HG03025 (cell line): Measurements from ENCODE around the gene WIPF3.

Experiments
- ATAC-seq: cut with Tn5 transposase; IDR thresholded peaks from one replicate; pipeline ENCODE4 v1.9.1; 2021; ENCODE audit warnings: mild to moderate bottlenecking, moderate library complexity; ENCODE audit not compliant: unreplicated experiment, low FRiP score

WIPF3 gene

DNA sequence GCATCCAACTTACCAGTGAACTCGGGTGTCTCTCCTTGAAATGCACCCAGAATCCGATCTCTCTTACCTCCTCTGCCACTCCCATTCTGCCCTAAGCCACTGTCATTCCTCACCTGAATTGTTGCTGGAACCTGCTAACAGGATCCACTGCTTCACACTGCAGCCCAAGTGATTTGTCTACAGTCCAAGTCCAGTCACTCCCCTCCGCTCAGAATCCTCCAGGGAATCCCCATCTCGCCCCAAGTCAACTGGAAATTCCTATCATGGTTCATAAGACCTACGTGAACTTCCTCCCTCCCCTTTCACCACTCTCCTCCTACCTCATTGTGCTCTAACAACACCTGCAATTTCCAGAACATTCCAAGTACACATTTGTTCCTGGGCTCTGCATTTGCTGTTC, 92.0 kb downstream of the WIPF3 start:
- no peak for ATAC-seq

DNA sequence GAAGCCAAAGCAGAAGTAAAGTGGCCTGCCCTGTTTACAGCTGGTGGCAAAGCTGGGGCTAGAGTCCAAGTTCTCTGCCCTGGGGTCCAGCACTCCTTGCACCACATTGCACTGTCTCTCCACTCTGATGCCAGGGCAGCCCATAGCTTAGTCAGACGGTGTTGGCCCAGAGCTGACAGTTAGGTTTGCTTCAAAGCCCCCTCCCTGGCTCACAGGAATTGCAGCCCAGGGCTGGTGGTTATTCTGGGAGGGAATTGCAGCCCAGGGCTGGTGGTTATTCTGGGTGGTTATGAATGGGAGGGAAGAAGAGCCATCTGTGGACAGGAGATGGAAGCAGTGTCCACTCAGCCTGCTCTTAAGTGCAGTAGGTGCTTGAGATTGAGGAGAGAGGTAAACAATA, 94.4 kb downstream of the WIPF3 start:
- no peak for ATAC-seq

DNA sequence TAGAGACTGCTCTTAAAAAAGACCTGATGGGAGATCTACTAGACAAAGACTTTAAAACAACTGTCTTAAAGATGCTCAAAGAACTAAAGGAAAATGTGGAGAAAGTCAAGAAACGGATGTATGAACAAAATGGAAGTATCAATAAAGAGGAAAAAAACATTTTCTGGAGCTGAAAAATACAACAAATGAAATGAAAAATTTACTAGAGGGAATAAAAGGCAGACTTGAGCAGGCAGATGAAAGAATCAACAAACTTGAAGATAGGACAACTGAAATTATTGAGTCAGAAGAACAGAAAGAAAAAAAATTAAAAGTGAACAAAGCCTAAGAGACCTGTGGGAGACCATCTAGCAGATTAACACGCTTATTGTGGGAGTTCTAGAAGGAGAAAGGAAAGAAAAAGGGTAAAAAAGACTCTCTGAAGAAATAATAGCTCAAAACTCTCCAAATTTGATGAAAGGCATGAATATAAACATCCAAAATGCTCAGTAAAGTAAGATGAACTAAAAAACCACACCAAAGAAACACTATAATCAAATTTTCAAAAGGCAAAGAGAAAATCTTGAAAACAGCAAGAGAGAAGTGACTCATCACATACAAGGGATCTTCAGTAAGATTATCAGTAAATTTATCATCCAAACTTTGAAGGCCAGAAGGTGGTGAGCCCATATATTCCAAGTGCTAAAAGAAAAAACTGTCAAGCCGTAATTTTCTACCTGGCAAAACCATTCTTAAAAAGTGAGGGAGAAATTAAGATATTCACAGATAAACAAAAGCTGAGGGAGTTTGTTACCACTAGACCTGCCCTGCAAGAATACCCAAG, 100.1 kb downstream of the WIPF3 start:
- ATAC-seq: no peak

DNA sequence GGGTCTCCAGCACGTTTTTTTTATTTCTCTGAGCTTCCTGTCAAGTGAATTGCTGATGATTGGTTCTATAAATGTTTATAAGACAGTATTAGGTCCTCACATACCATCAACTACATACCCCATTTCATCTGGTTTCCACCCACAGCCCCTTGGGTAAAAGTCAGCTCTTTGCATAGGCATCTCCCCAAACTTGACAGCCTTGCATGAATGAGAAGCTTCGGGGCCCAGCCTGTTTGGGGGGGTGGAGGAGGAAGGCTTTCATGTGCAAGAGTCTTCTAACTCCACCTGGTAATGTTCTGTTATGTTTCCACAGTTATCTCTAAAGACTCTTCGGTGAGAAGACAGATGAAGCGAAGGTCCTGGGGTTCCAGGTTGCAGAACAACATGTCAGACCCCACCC, 107.9 kb downstream of the WIPF3 start:
- no peak for ATAC-seq

DNA sequence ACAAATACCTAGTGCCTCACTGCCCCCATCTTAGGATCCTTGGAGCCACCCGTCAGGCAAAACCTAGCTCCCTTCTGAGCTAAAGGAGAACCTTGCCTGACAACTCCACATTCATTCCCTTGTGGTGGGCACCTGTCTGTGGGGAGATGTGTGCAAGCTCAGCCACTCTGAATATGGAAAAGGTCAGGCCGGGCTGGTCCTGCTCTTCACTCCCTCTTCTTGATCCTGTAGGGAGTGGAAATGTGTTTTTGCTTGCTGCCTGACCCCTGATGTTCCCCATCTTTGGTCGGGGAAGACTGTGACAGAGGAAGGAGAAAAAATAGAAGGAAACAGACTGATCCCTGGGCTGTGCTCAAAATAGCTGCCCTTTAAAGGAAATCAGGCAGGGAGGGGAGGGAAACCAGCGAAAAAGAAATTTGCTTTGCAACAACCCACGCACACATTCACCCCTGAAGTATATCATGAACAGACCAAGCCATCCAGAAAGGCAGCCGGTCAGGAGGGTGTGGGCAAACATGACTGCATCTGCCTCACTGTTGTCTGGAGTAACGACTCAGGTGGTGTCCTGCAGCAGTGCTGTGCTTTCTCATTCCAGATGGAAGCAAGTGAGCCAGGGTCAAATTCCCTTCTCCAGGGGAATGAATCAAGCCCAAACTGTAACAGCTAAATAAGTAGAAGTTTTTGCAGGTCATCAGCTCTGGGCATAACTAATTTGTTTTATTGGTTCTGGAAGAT, 109.3 kb downstream of the WIPF3 start:
- ATAC-seq: no peak

DNA sequence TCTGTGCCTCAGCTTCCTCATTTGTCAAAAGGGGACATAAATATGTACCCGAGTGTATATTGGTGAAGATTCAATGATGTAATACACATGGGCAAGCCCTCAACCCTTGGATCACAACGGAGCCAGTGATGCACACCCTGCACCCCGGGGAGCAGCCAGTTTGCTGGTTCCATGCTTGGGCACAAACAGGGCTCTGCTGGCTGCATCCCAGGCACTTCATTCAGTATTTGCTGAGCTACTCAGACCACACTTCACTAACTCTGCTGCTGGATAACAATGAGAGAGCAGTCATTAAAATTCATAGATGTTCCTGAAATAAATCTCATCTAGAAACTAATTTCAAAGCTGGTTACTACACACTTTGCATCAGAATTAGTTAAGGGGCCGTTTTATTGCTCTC, 111.3 kb downstream of the WIPF3 start:
- no peak for ATAC-seq

DNA sequence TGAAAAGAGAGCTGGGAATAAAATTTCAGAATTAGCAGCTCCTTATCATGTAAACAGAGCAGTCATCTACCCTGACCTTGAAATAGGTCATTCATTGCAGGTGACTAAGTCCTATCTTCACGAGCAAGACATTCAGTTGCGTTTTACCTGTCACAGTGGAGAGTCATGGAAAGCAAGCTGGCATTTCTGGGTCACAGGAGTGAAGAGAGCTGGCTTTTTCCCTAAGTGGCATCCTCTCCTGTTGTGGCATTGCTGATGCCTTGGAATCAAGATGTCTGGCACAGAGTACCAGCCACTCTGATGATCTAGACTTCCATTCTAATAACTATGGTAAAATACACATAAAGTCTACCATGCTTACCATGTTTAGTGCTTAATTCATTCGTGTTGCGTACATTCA, 112.5 kb downstream of the WIPF3 start:
- no peak for ATAC-seq

DNA sequence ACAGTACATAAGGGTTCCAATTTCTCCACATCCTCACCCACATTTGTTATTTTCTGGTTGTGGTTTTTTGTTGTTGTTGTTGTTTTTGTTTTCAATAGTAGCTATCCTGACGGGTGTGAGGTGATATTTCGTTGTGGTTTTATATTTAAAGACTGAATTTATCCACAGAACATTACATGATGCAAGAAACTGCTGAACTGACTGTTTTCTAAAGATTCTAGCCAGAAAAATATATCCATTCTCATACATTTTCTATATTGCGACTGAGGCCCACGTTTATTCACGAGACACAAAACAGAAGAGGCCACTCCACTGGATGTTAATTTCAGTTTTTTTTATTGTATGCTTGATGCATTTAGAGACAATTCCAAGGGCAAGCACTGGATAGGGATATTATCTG, 113.5 kb downstream of the WIPF3 start:
- ATAC-seq: no peak

DNA sequence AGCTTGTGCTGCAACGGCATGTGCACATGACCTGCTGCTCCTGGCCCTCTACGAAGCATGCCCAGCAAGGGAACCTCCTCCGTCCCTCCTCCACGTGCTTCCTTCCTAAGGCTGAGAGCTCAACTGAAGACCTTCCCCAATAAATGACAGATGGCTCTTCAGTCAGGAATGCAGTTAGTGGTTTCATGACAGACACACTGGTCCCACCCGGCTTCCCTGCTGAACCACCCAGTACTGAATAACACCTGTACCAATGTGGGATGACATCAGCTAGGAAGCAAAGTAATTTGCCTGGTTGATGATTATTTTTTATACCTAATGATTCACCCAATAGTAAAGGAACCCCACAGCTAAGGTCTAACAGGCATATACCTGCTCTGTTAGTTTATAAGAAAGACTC, 114.2 kb downstream of the WIPF3 start:
- ATAC-seq: no peak

DNA sequence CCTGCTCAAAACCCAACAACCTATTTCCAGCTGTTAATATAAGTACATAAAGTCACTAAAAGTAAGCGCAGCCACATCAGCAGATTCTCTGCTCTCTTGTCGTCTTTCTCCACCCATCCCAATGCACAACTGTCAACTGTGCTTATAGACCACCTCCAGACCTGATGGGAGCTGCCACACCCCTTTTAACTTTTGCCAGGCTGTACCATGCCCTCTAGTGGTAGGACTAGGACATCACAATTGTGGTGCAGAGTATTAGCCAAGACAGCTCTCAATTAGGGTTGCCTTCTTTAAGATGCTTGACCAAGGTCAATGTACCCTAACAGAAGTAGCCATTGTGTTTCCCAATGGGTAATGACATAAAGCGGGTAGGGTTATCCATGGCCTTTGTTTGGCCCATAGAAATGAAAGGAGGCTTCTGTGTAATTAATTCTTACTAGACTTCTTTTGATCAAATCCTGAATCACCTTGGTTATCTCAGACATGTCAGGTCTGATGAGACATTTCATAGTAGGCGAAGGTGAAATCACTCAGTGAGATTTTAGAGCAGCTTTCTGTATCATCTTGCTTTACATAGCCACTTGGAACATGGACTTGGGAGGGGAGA, 115.2 kb downstream of the WIPF3 start:
- peak; percentile 84 for ATAC-seq

DNA sequence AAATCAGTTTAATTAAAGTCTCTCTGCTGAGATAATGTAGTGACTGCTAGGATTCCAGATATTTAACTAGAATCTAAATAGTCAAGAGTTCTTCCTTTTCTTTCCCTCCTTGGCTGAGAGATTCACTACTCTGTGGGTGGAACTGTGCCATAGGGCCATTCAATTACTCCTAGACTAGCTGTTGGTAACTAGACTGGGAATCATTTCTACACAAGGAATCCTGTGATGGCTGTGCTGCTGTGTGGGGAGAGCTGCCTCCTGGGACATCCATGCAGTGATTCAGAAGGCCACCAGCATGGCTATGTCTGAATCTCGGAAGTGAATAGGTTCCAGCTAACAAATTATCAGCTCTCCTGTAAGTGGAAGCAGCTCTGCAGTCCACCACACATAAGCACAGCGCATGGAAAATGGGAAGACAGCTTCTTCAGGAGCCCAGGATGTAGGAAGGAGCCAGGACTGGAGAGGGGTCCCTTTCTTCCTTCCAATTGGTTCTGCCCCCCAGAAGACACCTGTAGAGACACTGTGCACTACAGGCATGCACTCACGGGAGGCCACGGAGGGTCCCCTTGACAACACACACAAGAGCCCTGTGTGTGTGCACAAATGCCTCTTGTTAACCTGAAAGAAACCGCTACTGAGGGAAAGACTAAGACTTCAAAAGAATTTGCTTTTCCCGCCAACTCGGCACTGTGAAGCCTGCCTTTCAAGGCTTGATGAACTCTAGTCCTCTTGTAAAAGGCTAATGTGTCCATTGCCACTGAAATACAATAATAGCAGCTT, 116.8 kb downstream of the WIPF3 start:
- no peak for ATAC-seq

DNA sequence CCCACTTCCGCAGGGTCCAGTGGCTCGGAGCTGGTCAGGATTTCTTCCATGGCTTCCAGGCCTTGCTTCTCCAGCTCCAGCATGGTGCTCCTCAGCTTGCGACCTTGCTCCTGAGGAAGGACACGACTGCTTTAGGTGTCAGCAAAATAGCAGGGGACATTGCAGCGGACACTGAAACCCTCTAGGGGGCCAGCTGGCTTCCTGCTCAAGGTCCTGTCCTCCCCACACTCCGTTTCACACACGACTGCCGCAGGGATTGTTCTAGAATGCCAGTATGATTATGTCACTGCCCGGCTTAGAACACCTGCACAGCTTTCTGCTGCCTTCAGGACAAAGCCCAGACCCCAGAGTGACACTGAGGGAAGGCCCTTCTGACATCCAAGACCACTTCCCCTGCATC, 117.7 kb downstream of the WIPF3 start:
- no peak for ATAC-seq

DNA sequence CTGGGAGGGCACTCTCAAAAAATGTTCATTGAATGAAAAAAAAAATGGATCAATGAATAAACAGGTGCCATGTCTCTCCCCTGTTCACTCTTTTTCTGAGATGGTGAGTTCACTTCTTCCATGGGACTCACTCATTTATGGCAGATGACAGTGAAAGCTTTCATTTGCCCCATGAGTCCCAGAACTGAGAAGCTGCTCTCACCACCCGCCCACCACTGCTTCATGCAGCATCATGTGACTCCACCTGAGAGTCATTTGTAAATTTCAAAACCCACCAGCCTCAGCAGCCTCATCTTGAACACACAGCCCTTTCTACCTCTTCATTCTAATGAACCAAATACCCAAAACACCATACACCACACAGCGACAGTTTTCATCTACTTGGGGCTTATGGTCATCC, 118.4 kb downstream of the WIPF3 start:
- ATAC-seq: no peak

DNA sequence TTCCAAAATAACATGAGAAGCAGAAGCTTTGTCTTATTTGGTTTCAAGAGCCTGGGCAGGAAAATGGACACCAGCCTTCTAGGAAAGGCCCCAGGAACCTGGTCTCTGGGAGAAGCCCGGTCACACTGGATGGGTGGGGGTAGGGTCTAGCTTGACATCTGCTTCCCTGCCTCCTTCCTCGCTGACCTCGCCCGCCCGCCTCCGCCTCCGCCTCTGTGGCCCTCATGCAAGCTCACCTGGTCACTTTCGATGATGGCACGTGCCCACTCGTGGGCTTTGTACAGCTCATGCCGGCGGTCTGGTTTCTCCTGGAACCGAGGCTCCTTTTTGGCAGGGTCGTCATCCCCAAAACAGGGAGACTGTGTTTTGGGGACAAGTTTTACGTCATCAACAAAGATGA, 119.9 kb downstream of the WIPF3 start:
- ATAC-seq: no peak

DNA sequence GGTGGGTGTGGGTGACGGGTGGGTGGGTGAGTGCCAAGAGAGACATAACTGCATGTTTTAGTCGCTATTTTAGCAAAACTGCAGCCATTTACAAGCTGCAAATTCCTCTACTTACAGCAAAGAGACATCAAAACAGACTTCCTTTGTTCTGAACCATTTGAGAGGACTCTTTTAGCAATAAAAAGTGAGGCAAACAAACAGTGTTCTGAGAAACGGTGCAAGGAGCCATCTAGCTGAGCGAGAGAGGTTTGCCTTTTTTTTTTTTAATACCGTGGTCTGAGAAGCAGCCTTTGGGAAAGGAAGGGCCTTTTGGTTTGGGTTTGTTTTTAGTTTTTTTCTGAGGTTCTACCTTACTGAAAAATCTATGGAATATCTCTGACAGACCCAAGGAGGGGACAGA, 120.4 kb downstream of the WIPF3 start:
- ATAC-seq: no peak

DNA sequence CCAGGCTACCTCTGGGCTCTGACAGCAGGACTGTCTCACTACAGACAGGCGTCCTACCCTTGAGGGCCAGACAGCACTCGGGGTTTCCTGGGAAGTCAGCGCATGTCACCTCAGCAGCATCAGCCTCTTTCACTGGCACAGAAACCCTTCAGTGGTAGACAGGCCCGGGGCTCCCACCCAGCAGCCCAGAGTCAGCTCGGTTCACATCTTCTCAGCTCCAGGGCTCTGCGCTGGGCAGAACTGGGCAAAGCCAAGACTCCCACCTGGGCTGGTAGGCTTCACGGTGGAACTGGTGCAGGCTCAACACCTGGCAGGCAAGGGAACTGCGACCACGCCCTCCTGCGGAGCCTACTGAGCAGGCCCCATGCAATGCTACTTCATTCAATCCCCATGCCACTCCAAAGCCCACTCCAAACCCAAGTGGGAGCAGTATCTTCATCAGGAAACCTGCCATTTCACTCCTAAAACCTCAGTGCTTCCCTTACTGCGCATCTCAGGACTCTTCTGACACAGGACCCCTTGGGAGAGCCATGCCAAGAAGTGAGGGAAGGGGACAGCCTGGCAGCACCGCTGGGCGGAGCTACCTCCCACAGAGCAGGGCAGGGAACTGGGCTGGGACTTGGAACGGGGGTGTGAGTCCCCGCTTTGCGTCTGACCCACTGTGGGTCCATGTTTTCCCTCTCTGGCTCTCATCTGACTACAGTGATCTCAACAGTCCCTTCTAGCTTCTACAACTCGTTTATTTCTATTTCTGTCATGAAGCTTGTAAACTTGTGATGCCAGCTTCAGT, 122.9 kb downstream of the WIPF3 start:
- ATAC-seq: no peak

DNA sequence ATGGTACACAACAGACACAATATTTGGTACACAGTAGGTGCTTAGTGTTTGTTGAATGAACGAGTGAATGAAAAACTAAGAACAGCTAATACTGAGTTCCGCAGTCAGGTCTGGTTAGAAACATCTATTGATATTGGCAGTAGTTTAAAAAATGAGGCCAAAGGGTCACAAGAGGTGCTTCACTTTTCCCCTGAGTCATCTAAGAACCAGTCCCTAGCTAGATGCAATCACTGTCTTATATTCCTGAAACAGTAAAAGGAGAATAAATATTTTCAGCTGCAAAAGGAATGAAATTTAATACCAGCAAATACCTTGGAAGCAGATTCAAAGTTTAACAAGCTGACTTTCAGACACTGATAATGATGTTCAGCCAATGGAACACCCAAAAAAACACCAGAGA, 128.8 kb downstream of the WIPF3 start:
- no peak for ATAC-seq

DNA sequence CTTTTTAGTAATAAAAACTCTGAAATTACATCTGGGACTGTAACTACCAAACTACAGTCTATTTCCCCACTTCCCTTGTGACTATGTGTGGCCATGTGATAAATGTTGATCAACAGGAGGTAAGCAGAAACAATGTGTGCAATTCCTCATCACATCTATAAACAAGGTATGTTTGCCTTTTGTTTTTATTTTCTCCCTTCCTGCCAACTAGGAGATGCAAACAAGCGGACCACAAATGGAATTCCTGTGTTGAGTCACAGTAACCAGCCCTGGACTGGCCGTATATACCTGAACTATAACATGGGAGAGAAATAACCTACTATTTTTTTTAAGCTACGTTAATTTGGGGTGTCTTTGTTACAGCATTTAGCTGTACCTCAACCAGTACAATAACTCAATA, 130.8 kb downstream of the WIPF3 start:
- ATAC-seq: no peak

DNA sequence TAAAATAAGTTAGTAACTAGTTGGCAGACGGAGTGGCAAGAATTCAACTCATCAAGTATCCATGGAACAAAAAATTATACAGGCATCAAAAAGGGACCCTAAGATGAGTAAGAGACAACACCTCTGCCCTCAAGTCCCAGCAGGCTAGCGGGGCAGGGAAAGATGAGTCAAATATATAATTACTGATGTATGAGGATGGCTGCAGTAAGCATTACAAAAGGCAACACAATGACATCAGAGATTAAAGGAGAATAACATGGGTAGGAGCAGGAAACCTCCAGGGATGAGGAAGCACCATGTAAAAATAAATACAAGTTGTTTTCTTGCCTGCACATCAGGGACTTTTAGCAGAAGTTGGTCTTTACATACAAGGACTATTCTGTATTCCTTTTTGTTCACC, 133.9 kb downstream of the WIPF3 start:
- ATAC-seq: no peak

DNA sequence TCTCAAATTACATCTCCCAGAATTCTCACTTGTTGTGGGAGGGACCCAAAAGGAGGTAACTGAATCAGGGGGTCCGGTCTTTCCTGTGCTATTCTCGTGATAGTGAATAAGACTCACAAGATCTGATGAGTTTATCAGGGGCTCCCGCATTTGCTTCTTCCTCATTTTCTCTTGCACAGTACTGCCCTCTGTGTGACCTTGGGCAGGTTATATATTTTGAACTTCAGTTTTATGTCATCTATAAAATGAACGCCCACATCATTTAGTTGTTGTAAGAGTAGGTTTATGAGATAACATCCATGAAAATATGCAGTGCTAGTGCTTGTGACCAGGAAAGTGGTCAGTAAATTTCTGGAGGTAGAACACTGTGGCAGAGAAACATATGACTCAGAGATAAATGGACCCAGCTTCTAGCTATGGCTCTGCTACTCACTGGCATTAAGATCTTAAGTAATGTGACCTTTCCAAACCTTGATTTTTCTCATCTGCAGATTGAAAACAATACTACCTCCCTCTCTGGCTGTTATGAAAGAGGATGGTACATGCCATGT, 139.0 kb downstream of the WIPF3 start:
- no peak for ATAC-seq
